ENCODE results near the gene ZBTB21.

- TF ChIP-seq CTCF (IDR thresholded peaks at IDR 0.05) (peak in 4 of 6 experiments; percentile 21 to 37 (median 28)), POLR2A (IDR thresholded peaks at IDR 0.05) (no peak)
These were observed 936 bp downstream of the ZBTB21 start for GRCh38 chr21:42009018-42009830.
